Activated CD4-positive, CD25-positive, alpha-beta regulatory T cell treated with anti-CD3 and anti-CD28 coated beads, Interleukin-2, amount 50 U/mL, for 72 hours (primary cell): Measurements from ENCODE around the gene ATP1A2.

Experiments
- DNase-seq: peaks from one replicate; pipeline ENCODE4 v3.0.0; 2021

The ATP1A2 gene

GRCh38 chr1:160115545-160116282, at the start of gene ATP1A2:
Gene ATP1A2 (plus strand): TSS chr1:160115759. CDS start chr1:160115862, 103 bp downstream.
- DNase-seq = no peak

GRCh38 chr1:160066829-160067745, 48.5 kb upstream of the ATP1A2 start:
- DNase-seq = no peak

DNA sequence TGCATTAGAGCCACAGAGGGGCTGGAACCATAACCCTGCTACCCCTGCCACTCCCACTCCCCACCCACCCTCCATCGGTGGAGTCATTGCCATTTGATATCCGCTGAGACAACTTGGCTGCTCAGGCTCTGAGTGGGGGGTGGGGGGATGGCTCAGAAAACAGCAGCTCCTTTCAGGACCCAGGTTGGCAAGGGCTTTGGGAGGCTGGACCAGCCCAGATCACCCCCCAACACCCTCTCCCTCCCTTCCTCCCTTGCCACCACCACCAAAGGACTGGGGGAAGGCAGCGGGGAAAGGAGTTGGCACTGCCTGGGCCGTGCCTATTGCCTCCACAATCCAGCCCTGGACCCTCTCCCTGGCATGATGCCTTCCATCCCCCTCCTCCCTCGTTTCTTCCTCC, 47.3 kb upstream of the ATP1A2 start:
- DNase-seq = no peak

GRCh38 chr1:160069460-160070231, 45.9 kb upstream of the ATP1A2 start, which contains the start of gene KCNJ10:
Gene KCNJ10 (minus strand): TSS chr1:160070160. CDS start chr1:160042532, 27,628 bp downstream.
- no peak for DNase-seq

- DNase-seq = no peak
These were observed 45.1 kb upstream of the ATP1A2 start for GRCh38 chr1:160070243-160071163.

- no peak for DNase-seq
These were observed 44.3 kb upstream of the ATP1A2 start for GRCh38 chr1:160071289-160071688.

GRCh38 chr1:160074865-160075264, 40.7 kb upstream of the ATP1A2 start:
- no peak for DNase-seq

- DNase-seq = no peak
These were observed 39.7 kb upstream of the ATP1A2 start for GRCh38 chr1:160075836-160076235.

- no peak for DNase-seq
These were observed 39.3 kb upstream of the ATP1A2 start for GRCh38 chr1:160076295-160076694.

DNA sequence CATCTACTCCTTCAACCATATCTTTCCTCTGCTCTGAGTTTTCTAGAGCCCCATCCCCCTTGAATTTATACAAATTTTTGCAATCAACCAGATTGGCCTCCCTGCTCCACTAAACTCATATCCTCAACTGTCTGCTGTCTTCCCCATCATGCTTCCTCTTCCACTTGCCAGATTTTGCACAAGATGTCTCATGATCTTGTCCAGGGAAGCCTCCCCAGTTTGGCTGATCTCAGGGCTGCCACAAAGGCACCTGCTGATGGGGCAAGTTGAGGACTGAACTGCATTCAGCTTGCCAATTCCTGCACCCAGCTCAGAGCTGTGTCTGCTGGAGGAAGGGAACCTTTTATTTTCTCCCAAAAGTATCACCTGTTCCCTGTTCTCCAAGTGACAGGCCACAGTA, 38.1 kb upstream of the ATP1A2 start:
- no peak for DNase-seq

DNA sequence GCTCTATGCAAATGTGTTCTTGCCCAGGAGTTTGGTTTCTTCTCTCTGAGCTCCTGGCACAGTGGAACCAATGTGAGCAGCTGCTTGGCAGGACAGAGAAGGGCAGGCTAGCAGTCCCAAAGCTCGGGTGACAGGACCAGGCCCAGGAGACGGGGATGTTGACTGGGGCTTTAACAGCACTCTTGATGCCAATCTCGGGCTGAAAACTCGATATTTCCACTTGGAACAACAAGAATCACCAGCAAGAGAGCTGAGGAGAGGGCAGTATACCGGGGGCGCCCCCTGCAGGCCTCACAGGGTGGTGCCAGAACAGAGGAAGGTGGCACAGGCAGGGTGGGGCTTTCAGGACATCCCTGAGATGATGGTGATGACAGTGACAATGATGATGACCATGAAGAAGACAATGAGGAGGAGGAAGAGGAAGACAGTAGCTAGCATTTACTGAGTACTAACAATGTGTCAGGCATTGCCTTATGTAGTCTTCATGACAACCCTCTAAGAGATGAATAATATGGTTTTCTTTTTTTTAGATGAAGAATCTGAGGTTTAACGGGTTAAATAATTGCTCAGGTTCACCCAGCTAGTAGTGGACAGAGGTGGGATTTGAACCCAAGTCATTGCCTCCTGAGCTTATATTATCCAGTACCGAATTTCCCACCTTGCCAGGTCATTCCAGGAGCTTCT, 36.9 kb upstream of the ATP1A2 start:
- DNase-seq = peak; percentile 59

DNA sequence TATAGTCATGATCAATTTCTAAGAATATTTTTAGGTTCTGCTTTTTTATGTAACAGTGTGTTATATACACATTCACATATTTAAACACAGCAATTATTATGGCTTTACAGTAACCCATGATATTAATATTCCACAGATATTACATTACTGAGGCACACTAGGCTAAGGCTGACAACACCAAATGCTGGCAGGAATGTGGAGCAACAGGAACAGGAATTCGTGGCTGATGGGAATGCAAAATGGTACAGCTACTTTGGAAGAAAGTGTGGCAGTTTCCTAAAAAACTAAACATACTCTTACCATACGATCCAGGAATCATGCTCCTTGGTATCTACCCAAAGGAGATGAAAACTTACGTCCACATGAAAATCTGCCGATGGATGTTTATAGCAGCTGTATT, 36.1 kb upstream of the ATP1A2 start:
- DNase-seq = no peak

DNA sequence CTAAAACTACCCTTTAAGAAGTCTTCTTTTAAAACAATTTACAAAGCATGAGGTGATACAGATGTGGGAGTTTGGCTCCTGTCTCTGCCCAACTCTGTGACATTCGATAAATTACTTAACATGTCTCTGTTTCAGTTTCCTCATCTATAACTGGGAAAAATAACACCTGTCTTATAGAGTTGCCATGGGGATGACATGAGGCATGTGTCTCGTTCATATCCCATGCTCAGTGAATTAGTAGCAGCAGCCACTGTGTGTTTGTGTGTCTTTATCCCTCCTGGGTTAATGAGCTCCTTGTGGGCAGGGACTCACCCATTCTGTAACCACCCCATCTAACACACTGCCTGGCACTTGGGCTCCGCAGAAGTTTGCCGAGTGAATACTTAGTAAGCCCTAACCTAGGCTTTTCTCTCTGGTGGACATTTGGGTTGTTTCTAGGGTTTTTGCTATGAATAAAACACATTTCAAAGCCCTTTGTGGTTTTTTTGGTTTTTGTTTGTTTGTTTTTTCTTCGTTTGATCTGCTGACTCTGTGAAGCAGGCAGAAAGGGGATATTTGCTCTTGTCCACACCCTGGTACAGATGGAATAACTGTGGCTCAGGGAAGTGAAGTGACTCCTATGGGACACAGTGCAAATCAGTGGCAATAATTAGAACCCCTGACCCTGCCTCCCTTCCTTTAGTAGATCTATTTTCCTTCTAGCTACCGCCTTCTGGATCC, 35.0 kb upstream of the ATP1A2 start:
- no peak for DNase-seq

- no peak for DNase-seq
These were observed 34.2 kb upstream of the ATP1A2 start, which contains the start of gene KCNJ9 for GRCh38 chr1:160081261-160081936. Gene KCNJ9 (plus strand): TSS chr1:160081538. CDS start chr1:160084031, 2,493 bp downstream.

- no peak for DNase-seq
These were observed 33.1 kb upstream of the ATP1A2 start for GRCh38 chr1:160082487-160082886.

DNA sequence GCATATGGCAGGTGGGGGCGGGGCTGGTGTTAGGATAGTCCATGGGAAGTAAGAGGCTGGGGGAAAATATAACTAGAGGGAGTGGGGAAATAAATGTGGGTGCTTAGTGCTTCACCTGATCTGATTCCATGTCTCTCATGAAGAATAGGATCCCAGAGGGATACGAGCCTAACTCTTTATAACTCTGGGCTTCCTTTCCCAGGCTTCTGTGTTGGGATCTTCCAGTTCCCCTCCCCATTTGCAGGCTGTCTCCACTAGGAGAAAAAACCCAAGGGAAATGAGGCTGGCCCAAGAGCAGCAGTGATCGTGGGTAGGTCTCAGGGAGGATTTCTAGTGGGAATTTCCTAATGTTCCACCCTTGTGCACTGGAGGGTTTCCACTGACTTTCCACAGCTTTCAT, 32.6 kb upstream of the ATP1A2 start:
- DNase-seq = no peak

DNA sequence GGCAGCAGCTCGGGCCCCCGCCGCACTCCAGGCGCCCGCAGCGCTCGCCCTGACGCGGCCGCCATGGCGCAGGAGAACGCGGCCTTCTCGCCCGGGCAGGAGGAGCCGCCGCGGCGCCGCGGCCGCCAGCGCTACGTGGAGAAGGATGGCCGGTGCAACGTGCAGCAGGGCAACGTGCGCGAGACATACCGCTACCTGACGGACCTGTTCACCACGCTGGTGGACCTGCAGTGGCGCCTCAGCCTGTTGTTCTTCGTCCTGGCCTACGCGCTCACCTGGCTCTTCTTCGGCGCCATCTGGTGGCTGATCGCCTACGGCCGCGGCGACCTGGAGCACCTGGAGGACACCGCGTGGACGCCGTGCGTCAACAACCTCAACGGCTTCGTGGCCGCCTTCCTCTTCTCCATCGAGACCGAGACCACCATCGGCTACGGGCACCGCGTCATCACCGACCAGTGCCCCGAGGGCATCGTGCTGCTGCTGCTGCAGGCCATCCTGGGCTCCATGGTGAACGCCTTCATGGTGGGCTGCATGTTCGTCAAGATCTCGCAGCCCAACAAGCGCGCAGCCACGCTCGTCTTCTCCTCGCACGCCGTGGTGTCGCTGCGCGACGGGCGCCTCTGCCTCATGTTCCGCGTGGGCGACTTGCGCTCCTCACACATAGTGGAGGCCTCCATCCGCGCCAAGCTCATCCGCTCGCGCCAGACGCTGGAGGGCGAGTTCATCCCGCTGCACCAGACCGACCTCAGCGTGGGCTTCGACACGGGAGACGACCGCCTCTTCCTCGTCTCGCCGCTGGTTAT, 31.4 kb upstream of the ATP1A2 start:
- peak; percentile 79 for DNase-seq

- DNase-seq = no peak
These were observed 30.7 kb upstream of the ATP1A2 start for GRCh38 chr1:160084771-160085321.
